ENCODE measurements around the gene ADAMTS20.

DNA sequence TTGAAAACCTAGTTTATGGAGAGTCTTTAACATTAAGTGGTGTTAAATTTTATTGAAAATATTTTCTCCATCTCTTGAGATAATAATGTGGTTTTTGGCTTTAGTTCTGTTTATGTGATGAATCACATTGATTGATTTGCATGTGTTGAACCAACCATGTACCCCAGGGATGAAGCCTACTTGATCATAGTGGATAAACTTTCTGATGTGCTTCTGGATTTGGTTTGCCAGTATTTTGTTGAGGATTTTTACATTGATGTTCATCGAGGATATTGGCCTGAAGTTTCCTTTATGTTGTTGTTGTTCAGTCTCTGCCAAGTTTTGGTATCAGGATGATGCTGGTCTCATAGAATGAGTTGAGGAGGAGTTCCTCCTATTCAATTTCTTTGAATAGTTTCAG lies 222.6 kb downstream of the ADAMTS20 start:
- TF ChIP-seq, protein P1, sequence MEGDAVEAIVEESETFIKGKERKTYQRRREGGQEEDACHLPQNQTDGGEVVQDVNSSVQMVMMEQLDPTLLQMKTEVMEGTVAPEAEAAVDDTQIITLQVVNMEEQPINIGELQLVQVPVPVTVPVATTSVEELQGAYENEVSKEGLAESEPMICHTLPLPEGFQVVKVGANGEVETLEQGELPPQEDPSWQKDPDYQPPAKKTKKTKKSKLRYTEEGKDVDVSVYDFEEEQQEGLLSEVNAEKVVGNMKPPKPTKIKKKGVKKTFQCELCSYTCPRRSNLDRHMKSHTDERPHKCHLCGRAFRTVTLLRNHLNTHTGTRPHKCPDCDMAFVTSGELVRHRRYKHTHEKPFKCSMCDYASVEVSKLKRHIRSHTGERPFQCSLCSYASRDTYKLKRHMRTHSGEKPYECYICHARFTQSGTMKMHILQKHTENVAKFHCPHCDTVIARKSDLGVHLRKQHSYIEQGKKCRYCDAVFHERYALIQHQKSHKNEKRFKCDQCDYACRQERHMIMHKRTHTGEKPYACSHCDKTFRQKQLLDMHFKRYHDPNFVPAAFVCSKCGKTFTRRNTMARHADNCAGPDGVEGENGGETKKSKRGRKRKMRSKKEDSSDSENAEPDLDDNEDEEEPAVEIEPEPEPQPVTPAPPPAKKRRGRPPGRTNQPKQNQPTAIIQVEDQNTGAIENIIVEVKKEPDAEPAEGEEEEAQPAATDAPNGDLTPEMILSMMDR (IDR thresholded peaks at IDR 0.05), result no peak
- TF ChIP-seq POLR2AphosphoS5 (IDR thresholded peaks at IDR 0.05), result no peak

Data from breast epithelium (tissue), 3 donors.